Immature natural killer cell (primary cell): ENCODE measurements around the gene DPP6. TPM values are rescaled to one million over a fixed set of nuclear protein-coding genes. Genes with fewer than 3 reads are reported as not detected.

Experiments used
- DNase-seq, 3 donors: peaks; one replicate each; pipeline ENCODE4 v3.0.0; 2022; ENCODE audit warnings: mixed read lengths in 1 of 3
- H3K27ac Mint-ChIP-seq, 6 donors: one replicate each; pipeline ENCODE4 v1.8.0; 2020; ENCODE audit warnings: mixed read lengths in 6 of 6, mild to moderate bottlenecking in 5 of 6, inconsistent platforms in 4 of 6, moderate library complexity in 3 of 6
- H3K27me3 Mint-ChIP-seq, 3 donors: one replicate each; pipeline ENCODE4 v1.8.0; 2020 to 2021; ENCODE audit warnings: low read depth in 3 of 3, mild to moderate bottlenecking in 3 of 3, mixed read lengths in 3 of 3, moderate library complexity in 3 of 3, inconsistent platforms in 1 of 3
- H3K36me3 Mint-ChIP-seq, 3 donors: one replicate each; pipeline ENCODE4 v1.8.0; 2020; ENCODE audit warnings: mixed read lengths in 3 of 3, inconsistent platforms in 2 of 3, mild to moderate bottlenecking in 2 of 3
- H3K4me1 Mint-ChIP-seq, 2 donors: one replicate each; pipeline ENCODE4 v1.8.0; 2020; ENCODE audit warnings: inconsistent platforms in 2 of 2, mild to moderate bottlenecking in 2 of 2, mixed read lengths in 2 of 2, moderate library complexity in 1 of 2
- H3K4me3 Mint-ChIP-seq, 5 donors: one replicate each; pipeline ENCODE4 v1.8.0; 2020; ENCODE audit warnings: mild to moderate bottlenecking in 5 of 5, mixed read lengths in 5 of 5, inconsistent platforms in 3 of 5, moderate library complexity in 3 of 5
- H3K9me3 Mint-ChIP-seq, 6 donors: one replicate each; pipeline ENCODE4 v1.8.0; 2020; ENCODE audit warnings: mild to moderate bottlenecking in 6 of 6, mixed read lengths in 6 of 6, inconsistent platforms in 4 of 6, moderate library complexity in 3 of 6
- polyA plus RNA-seq, 3 donors: library from polyadenylated mRNA; unstranded; fragments of 300-500 nt; fragmentation: Illumina TruSeq; gene quantifications; one replicate each; pipeline ENCODE4 v1.2.3, GENCODE V29; 2021

DPP6 gene
- polyA plus RNA-seq, 3 donors from 2014 or later = not detected

DNA sequence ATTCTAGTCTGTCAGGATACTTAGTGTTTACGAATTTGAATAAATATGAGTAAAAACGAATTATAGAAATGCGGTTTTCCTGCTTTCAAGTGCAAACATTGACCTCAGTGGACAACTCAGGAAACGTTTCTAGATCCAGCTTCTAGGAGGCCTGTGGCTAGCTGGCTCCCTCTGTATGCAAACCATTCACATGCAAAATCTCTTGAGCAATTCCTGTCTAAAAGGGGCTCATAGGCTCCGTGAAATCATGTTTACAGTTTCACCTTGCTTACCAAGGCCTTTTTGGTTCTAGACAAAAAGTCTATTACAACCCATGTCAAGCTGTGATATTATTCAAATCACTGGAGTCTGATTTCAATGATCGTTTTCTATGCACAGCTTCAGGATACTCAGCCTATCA, 364.5 kb downstream of the DPP6 start:
- DNase-seq = no peak
- Mint-ChIP-seq H3K9me3 (peaks cover 12 to 47% (median 28%) of the 10 kb centered on the region in 6 donors), H3K4me3 (no peak overlapping the region), H3K27me3 (peaks cover 0 to 3% (median 0%) of the 10 kb centered on the region in 3 donors), H3K4me1 (no peaks in the 10 kb centered on the region), H3K36me3 (no peaks in the 10 kb centered on the region), H3K27ac (no peak overlapping the region)

DNA sequence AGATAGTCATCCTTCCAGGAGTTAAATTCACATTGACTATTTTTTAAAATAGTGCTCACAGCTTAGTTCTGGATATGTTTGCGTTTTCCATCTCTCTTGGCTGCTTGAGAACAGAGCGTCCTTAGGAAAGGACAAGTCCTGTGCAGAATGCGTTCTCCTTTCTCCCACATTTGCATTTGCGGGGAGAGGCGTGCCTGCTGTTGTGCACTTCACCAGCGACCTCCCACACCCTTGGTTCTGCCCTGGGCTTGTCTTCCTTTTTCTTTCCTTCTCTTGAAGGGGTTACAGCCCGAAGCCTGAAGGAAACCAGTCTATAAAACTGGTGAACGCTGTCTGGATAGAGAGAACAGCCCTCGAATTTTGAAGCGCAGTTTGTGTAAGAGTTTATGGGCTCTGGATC, 367.1 kb downstream of the DPP6 start:
- peaks cover 12 to 53% (median 23%) of the 10 kb centered on the region in 6 donors for H3K9me3 Mint-ChIP-seq
- H3K4me3 Mint-ChIP-seq = no peak overlapping the region
- peaks cover 0 to 3% (median 1%) of the 10 kb centered on the region in 3 donors for H3K27me3 Mint-ChIP-seq
- H3K36me3 Mint-ChIP-seq = no peaks in the 10 kb centered on the region
- no peak overlapping the region for H3K27ac Mint-ChIP-seq
- H3K4me1 Mint-ChIP-seq = no peaks in the 10 kb centered on the region
- DNase-seq = no peak

DNA sequence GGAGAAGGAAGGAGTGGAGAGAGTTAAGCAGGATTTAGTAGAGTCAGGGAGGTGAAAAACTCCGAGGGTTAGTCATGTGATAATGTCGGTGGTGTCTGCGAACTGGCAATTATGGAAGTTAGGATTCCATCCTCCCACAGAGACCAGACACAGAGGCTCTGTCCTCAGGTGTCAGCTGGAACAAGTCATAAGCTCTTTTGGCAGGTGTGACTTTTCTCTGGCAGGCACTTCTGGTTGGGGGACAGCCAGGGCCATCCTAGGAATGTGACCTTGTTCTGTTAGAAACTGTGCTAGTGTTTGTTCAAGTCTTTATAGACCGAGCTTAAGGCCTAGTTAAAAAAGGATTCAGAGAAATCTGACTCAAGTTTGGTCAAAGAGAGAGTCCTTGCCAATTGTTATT, 371.0 kb downstream of the DPP6 start:
- H3K4me1 Mint-ChIP-seq = no peaks in the 10 kb centered on the region
- no peaks in the 10 kb centered on the region for H3K36me3 Mint-ChIP-seq
- DNase-seq = no peak
- no peak overlapping the region for H3K27ac Mint-ChIP-seq
- peaks cover 4 to 40% (median 15%) of the 10 kb centered on the region in 6 donors for H3K9me3 Mint-ChIP-seq
- H3K4me3 Mint-ChIP-seq = no peak overlapping the region
- H3K27me3 Mint-ChIP-seq = peaks cover 0 to 1% (median 0%) of the 10 kb centered on the region in 3 donors

DNA sequence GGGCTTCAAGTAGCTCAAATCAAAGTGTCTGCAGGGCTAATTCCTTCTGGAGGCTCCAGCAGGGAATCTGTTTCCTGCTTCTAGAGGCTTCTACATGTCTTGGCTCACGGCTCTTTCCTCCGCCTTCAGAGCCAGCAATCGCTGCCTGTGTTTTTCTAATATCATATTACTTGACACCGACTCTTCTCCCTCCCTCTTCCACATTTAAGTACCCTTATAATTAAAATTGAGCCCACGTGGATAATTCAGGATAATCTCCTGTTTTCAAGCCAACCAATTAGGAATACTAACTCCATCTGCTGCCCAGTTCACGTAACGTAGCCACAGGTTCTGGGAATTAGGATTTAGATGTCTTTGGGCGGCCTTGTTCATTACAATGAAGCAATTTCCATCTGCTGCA, 372.2 kb downstream of the DPP6 start:
- Mint-ChIP-seq H3K4me3 (no peak overlapping the region), H3K4me1 (no peaks in the 10 kb centered on the region), H3K9me3 (peaks cover 4 to 35% (median 16%) of the 10 kb centered on the region in 6 donors), H3K36me3 (no peaks in the 10 kb centered on the region), H3K27me3 (peaks cover 0 to 1% (median 0%) of the 10 kb centered on the region in 3 donors), H3K27ac (no peak overlapping the region)
- DNase-seq = no peak

DNA sequence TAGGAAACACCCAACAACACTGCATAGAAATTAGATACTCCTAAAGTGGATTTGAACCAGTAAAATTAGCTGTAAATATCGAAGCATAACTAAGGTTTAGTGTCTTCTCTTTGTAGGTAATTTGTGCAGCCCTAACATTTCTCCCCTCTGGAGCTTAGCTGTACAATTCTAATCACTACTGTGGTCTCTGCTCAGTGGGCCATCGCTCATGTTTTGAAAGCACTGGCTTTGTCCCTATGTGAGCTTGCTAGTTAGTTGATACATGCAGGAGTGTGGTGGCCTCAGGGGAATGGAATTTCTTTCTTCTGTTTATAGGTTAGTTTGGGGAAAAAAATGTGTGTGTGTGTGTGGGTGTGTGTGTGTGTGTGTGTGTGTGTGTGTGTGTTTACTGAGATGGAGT, 373.1 kb downstream of the DPP6 start:
- H3K27me3 Mint-ChIP-seq = peaks cover 0 to 1% (median 0%) of the 10 kb centered on the region in 3 donors
- no peaks in the 10 kb centered on the region for H3K36me3 Mint-ChIP-seq
- no peaks in the 10 kb centered on the region for H3K4me1 Mint-ChIP-seq
- no peak overlapping the region for H3K27ac Mint-ChIP-seq
- DNase-seq = no peak
- peaks cover 4 to 33% (median 15%) of the 10 kb centered on the region in 6 donors for H3K9me3 Mint-ChIP-seq
- no peak overlapping the region for H3K4me3 Mint-ChIP-seq

DNA sequence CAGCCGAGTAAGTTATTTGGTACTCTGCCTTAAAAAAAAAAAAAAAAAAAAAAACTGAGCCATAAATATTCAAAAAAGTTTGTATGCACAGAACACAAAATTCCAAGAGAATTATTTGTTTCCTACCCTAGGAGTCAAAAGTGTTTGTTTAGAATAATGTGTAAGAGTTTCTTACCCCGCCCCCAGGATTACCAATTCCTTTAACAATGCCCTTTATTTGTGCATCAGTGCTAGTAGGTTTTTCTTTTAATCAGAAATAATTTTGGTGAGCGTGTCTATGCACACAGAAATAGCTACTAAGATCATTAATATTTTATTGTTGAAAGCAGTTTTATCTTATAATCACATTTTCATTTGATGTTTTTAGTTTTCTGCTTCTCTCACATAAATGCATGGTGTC, 374.6 kb downstream of the DPP6 start:
- Mint-ChIP-seq H3K9me3 (peaks cover 8 to 26% (median 13%) of the 10 kb centered on the region in 6 donors), H3K27ac (no peak overlapping the region), H3K4me1 (no peaks in the 10 kb centered on the region), H3K4me3 (no peak overlapping the region), H3K27me3 (peaks cover 0 to 3% (median 0%) of the 10 kb centered on the region in 3 donors), H3K36me3 (no peaks in the 10 kb centered on the region)
- no peak for DNase-seq

DNA sequence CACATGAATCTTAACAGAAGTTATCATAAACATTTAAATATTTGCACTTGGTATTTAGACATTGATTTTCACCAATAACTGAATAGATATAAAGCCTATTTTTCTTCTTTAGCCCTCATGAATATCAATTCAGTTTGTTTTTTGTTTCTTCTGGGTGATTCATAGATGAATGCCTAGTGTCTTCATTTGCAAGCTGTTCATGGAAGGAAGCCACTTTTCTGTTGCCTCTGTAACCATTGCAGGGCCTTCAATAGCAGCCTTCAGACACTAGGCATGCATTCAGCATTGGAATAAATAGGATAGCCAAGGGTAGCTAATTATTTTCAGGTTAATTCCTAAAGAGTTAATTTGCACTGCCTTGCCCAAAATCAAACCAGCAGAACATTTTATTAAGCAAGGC, 375.3 kb downstream of the DPP6 start:
- Mint-ChIP-seq H3K4me1 (no peaks in the 10 kb centered on the region), H3K9me3 (peaks cover 8 to 23% (median 15%) of the 10 kb centered on the region in 6 donors), H3K27me3 (peaks cover 0 to 3% (median 0%) of the 10 kb centered on the region in 3 donors), H3K36me3 (no peaks in the 10 kb centered on the region), H3K27ac (no peak overlapping the region), H3K4me3 (no peak overlapping the region)
- DNase-seq = no peak

DNA sequence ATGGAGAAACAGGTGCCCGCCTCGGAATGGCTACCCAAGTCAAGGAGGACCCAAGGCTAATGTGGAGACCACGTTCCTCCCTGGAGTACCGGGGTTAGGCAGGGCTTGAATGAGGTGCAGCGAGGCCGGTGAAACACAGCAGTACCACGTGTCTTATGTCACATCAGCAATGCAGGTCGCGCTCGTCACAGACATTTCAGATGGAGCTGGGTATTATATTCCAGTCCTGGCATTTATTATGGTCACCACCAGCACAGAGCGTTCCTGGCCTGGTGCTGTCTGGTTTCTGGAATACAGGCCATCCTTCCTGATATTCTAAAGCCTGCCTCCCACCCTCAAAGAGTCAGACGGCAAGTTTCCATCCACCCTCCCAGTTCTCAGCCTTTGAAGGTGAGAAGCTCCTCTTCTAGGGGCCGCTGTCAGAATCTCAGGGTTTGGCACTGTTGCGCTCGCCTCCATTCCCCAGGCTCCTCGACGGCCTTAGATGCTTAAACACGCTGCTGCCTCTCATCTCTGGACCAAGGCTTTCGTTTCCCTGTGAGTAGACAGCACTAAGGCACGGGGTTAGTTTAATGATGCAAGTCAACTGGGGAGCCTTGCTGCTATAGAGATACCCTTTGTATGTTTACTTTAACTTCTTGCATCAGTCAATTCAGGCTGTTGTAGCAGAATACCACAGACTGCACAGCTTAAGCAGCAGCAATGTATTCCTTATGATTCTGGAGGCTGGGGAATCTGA, 377.6 kb downstream of the DPP6 start:
- DNase-seq = no peak
- H3K27ac Mint-ChIP-seq = no peak overlapping the region
- H3K36me3 Mint-ChIP-seq = no peaks in the 10 kb centered on the region
- H3K27me3 Mint-ChIP-seq = peaks cover 0 to 2% (median 0%) of the 10 kb centered on the region in 3 donors
- H3K4me1 Mint-ChIP-seq = no peaks in the 10 kb centered on the region
- H3K4me3 Mint-ChIP-seq = no peak overlapping the region
- peaks cover 6 to 30% (median 15%) of the 10 kb centered on the region in 6 donors for H3K9me3 Mint-ChIP-seq

DNA sequence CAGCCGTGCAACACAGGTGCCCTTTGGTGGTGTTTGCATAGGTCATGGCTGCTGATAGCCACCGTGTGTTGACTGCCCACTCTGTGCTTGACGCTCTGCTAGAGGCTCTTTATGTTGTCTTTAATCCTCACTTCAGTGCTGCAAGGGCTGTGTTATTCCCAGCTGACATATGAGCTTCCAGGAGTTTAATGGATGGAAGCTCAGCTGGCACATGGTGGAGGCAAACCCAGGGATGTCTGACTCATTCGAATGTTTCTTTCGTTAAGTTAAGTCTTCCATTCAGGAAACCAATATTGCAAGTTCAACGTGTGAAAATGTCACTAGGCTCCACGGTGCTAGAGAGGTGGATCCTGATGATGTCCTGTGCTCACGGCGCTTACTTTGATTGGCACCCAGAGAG, 378.4 kb downstream of the DPP6 start:
- no peak overlapping the region for H3K4me3 Mint-ChIP-seq
- no peaks in the 10 kb centered on the region for H3K4me1 Mint-ChIP-seq
- DNase-seq = no peak
- H3K36me3 Mint-ChIP-seq = no peaks in the 10 kb centered on the region
- peaks cover 7 to 30% (median 14%) of the 10 kb centered on the region in 6 donors for H3K9me3 Mint-ChIP-seq
- H3K27me3 Mint-ChIP-seq = peaks cover 0 to 2% (median 0%) of the 10 kb centered on the region in 3 donors
- H3K27ac Mint-ChIP-seq = no peak overlapping the region

DNA sequence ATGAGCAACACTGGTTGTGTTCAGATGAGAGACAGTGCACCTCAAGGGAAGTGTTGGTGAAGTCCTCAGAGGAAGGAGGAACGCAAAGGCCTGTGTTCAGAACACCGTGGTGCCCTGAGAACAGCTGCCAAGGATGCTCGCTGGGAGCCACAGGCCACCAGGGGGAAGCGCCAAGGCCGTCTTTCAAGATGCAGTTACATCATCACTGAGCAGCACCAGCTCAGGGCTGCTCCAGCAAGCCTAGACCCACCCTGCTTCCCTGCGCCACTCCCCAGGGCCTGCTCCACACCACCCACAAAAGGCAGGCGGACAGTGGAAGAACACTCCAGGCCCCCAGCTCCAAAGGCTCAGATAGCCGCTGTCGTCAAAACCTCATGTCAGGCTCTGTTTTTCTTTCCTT, 378.8 kb downstream of the DPP6 start:
- Mint-ChIP-seq H3K4me1 (no peaks in the 10 kb centered on the region), H3K4me3 (no peak overlapping the region), H3K9me3 (peaks cover 7 to 31% (median 14%) of the 10 kb centered on the region in 6 donors), H3K27me3 (peaks cover 0 to 2% (median 0%) of the 10 kb centered on the region in 3 donors), H3K36me3 (no peaks in the 10 kb centered on the region), H3K27ac (no peak overlapping the region)
- DNase-seq = no peak

DNA sequence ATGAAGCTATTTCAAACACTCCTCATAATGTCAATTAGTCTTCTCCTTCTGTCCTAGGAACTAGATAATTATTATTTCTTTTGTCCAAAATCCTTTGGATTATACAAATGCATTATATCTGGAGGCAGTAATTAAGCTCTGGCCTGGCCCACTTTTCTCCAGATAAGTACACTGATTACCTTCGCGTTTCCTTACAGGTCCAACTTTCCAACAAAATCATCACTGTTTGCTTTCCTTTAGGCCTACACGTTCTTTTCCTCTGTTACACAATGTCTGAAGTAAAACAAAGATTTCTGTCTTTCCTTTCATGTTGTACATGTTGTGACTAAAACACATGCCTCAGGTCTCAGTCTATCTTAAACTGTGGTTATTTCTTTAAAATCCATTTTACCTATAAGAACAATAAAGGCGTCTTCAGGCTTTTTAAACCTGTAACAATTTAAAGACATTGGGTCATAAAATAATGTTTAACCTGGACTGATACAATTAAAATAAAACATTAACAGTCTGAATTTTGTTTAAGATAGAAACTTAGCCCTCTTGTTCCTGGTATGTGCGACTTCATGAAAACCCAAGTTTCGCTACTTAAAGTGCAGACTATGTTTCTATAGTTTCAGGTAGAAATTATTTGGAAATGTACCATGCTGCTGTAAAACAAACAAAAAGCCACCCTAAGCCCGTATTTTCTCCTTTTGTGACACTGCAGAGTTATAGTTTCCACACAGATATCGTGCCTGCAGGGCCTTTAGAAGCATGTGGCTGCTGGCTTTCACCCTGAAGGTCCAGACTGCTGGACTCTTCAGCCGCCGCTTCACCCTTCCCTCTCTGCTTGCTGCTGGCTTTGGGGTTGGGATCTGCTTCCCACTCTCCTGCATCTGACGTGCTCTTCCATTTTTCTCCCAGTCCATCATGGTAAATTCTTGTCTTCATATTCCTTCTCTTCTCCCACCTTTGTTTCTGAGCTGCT, 381.7 kb downstream of the DPP6 start:
- peaks cover 0 to 2% (median 0%) of the 10 kb centered on the region in 3 donors for H3K27me3 Mint-ChIP-seq
- H3K36me3 Mint-ChIP-seq = no peaks in the 10 kb centered on the region
- no peak overlapping the region for H3K27ac Mint-ChIP-seq
- no peak for DNase-seq
- no peaks in the 10 kb centered on the region for H3K4me1 Mint-ChIP-seq
- H3K4me3 Mint-ChIP-seq = no peak overlapping the region
- H3K9me3 Mint-ChIP-seq = peaks cover 7 to 40% (median 14%) of the 10 kb centered on the region in 6 donors

DNA sequence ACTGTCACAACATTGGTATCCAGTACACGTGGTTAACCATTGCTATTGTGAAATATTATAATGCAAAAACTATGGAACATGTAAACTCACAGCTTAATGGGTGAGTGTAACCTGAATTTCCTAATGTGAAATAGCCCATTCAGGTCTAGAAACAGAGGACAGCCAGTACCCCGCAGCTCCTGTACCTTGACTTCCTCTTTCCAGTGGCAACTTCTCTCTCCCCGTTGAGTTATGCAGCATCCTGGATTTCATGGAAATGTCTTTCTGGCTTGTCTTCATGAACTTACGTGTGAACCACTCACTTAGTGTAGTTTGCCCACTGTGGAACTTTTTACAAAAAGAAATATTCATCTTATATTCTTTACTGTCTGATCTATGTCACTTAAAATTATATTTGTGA, 384.4 kb downstream of the DPP6 start:
- no peaks in the 10 kb centered on the region for H3K36me3 Mint-ChIP-seq
- no peaks in the 10 kb centered on the region for H3K4me1 Mint-ChIP-seq
- no peak overlapping the region for H3K4me3 Mint-ChIP-seq
- no peaks in the 10 kb centered on the region for H3K27me3 Mint-ChIP-seq
- no peak overlapping the region for H3K27ac Mint-ChIP-seq
- peaks cover 2 to 46% (median 9%) of the 10 kb centered on the region in 6 donors for H3K9me3 Mint-ChIP-seq
- no peak for DNase-seq

DNA sequence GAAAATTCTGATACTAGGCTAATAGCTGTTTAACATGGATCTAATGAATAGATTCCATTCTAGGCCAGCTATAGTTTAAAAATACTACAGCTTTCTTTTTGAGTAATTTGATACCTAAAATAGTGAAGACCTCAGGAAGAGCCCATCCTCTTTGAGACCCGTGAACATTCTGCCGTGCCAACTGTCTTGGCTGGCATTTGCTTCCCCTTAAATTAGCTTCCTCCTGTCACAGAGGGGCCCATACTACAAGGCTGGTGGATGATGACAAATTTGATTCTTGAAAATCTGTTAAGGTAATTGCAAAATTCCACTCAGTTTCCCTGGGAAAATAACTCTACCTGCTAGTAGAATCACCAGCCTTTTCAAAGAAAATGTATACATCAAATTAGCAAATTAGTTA, 385.0 kb downstream of the DPP6 start:
- Mint-ChIP-seq H3K27ac (no peak overlapping the region), H3K9me3 (peaks cover 2 to 43% (median 7%) of the 10 kb centered on the region in 6 donors), H3K4me3 (no peak overlapping the region), H3K27me3 (no peaks in the 10 kb centered on the region), H3K4me1 (no peaks in the 10 kb centered on the region), H3K36me3 (no peaks in the 10 kb centered on the region)
- no peak for DNase-seq
